Ovary (tissue), 3 donors: ENCODE data around the gene PLB1.

Source experiments
- EP300 ChIP-seq: sonication (generic); formaldehyde crosslinking; IDR thresholded peaks from one replicate; pipeline ENCODE4 v1.6.1; 2017; ENCODE audit warnings: antibody characterized with exemption
- POLR2A ChIP-seq: fragments of 450-650 bp; IDR thresholded peaks from one replicate; pipeline ENCODE4 v1.6.1; 2017; ENCODE audit warnings: antibody characterized with exemption, mild to moderate bottlenecking, moderate library complexity
- TF ChIP-seq, protein P1 (sequence below), 3 donors: fragments of 450-650 bp in 2 of 3; fragments of 200-600 bp in 1 of 3; IDR thresholded peaks; one replicate each; pipeline versions ENCODE4 v1.5.1 to v1.8.0; 2016 to 2022; ENCODE audit warnings: antibody characterized with exemption in 3 of 3, mild to moderate bottlenecking in 1 of 3
- donor health status: DM: no; HTN: no; CAD: no.

DNA sequence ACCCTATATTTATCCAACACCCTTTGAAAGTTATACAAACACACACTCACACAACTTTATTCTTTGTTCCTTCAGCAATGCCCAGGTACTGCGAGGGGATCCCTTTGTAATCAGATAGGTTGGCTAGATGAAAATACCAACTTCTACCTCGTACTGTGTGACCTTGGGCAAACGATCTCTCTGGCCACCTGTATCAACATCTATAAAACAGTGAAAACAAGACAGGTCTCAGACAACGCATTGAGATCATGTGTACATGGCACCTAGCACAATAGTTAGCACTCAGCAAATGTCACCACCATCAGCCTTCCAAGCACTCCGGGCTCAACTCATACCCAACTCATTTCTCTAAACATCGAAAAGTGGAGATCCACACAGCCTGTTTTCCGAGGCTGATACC is 137.3 kb downstream of the PLB1 start:
- TF ChIP-seq, protein P1, sequence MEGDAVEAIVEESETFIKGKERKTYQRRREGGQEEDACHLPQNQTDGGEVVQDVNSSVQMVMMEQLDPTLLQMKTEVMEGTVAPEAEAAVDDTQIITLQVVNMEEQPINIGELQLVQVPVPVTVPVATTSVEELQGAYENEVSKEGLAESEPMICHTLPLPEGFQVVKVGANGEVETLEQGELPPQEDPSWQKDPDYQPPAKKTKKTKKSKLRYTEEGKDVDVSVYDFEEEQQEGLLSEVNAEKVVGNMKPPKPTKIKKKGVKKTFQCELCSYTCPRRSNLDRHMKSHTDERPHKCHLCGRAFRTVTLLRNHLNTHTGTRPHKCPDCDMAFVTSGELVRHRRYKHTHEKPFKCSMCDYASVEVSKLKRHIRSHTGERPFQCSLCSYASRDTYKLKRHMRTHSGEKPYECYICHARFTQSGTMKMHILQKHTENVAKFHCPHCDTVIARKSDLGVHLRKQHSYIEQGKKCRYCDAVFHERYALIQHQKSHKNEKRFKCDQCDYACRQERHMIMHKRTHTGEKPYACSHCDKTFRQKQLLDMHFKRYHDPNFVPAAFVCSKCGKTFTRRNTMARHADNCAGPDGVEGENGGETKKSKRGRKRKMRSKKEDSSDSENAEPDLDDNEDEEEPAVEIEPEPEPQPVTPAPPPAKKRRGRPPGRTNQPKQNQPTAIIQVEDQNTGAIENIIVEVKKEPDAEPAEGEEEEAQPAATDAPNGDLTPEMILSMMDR (IDR thresholded peaks at IDR 0.05) = no peak
- TF ChIP-seq EP300 = no peak
- TF ChIP-seq POLR2A = no peak
